Colonic mucosa (tissue), 4 donors: ENCODE data around the gene TNFRSF11A. TPM values are rescaled to one million over a fixed set of nuclear protein-coding genes. Genes with fewer than 3 reads are reported as not detected.

Source experiments
- DNase-seq: peaks from one replicate; pipeline ENCODE4 v3.0.0-alpha.2; 2020
- H3K27ac ChIP-seq: fragments of 200-600 bp; one replicate; pipeline ENCODE4 v1.8.0; 2021
- H3K27me3 ChIP-seq: fragments of 200-600 bp; one replicate; pipeline ENCODE4 v1.8.0; 2021
- H3K36me3 ChIP-seq: fragments of 200-600 bp; one replicate; pipeline ENCODE4 v1.8.0; 2021
- H3K4me1 ChIP-seq: fragments of 200-600 bp; one replicate; pipeline ENCODE4 v1.8.0; 2021; ENCODE audit warnings: mild to moderate bottlenecking
- H3K4me3 ChIP-seq: fragments of 200-600 bp; one replicate; pipeline ENCODE4 v1.8.0; 2021
- H3K9ac ChIP-seq, 2 donors: one replicate each; pipeline ENCODE4 v1.7.0; 2013; ENCODE audit warnings: control low read depth in 2 of 2, low read depth in 2 of 2, low read length in 2 of 2
- H3K9me3 ChIP-seq: fragments of 200-600 bp; one replicate; pipeline ENCODE4 v1.8.0; 2021
- CTCF ChIP-seq: fragments of 200-600 bp; IDR thresholded peaks from one replicate; pipeline ENCODE4 v1.8.0; 2022; ENCODE audit warnings: antibody characterized with exemption, mild to moderate bottlenecking
- intact Hi-C: fragments of 100-400 bp; cut with DNase I; formaldehyde crosslinking; loops from one replicate; pipeline ENCODE4 v1.14.1; 2022
- total RNA-seq, 2 donors: library from RNA; stranded (reverse); fragmentation: NEBNext Ultra II Directional in 1 of 2; extraction: Animal tissue kit (Norgen Biotek cat#: 25700) in 1 of 2; gene quantifications; one replicate each; pipeline ENCODE4 v1.2.1, GENCODE V29; 2021
- donor health status: healthy.
- donor health status: DM: no; HTN: no; CAD: no.
- donor health status: DM: no; HTN: no; CAD: no.

Gene TNFRSF11A
- total RNA-seq, 2 donors from 2014 or later = 80.6 to 86.6 TPM

GRCh38 chr18:62407660-62408059, 82.5 kb downstream of the TNFRSF11A start:
- Histone ChIP-seq H3K4me1 (no peaks in the 10 kb centered on the region), H3K27ac (no peak overlapping the region), H3K36me3 (no peaks in the 10 kb centered on the region), H3K27me3 (no peaks in the 10 kb centered on the region), H3K9ac (no peak overlapping the region), H3K4me3 (no peak overlapping the region), H3K9me3 (no peaks in the 10 kb centered on the region)
- DNase-seq = no peak
- TF ChIP-seq CTCF = no peak
- intact Hi-C loops = no loop called here

- H3K4me3 ChIP-seq = no peak overlapping the region
- no peak overlapping the region for H3K9ac ChIP-seq
- no peak for TF ChIP-seq CTCF
- DNase-seq = no peak
- H3K27me3 ChIP-seq = no peaks in the 10 kb centered on the region
- H3K4me1 ChIP-seq = no peaks in the 10 kb centered on the region
- H3K36me3 ChIP-seq = no peaks in the 10 kb centered on the region
- intact Hi-C loops = no loop called here
- H3K9me3 ChIP-seq = no peaks in the 10 kb centered on the region
- no peak overlapping the region for H3K27ac ChIP-seq
Measured at GRCh38 chr18:62409821-62410220, 84.7 kb downstream of the TNFRSF11A start.

- TF ChIP-seq CTCF = no peak
- H3K27me3 ChIP-seq = no peaks in the 10 kb centered on the region
- no peaks in the 10 kb centered on the region for H3K9me3 ChIP-seq
- no peaks in the 10 kb centered on the region for H3K4me1 ChIP-seq
- H3K36me3 ChIP-seq = no peaks in the 10 kb centered on the region
- no peak overlapping the region for H3K4me3 ChIP-seq
- DNase-seq = no peak
- H3K9ac ChIP-seq = no peak overlapping the region
- intact Hi-C loops = no loop called here
- no peak overlapping the region for H3K27ac ChIP-seq
Measured at GRCh38 chr18:62412231-62412979, 87.3 kb downstream of the TNFRSF11A start.

GRCh38 chr18:62413206-62413605, 88.1 kb downstream of the TNFRSF11A start:
- no peak for TF ChIP-seq CTCF
- Histone ChIP-seq H3K27ac (no peak overlapping the region), H3K27me3 (no peaks in the 10 kb centered on the region), H3K9me3 (no peaks in the 10 kb centered on the region), H3K9ac (no peak overlapping the region), H3K4me3 (no peak overlapping the region), H3K36me3 (no peaks in the 10 kb centered on the region), H3K4me1 (no peaks in the 10 kb centered on the region)
- intact Hi-C loops = no loop called here
- no peak for DNase-seq

- intact Hi-C loops = no loop called here
- no peaks in the 10 kb centered on the region for H3K4me1 ChIP-seq
Measured at GRCh38 chr18:62418258-62418657, 93.1 kb downstream of the TNFRSF11A start.

More at GRCh38 chr18:62418258-62418657, 93.1 kb downstream of the TNFRSF11A start:
- H3K9ac ChIP-seq = no peak overlapping the region
- no peak for TF ChIP-seq CTCF
- H3K4me3 ChIP-seq = no peak overlapping the region
- no peaks in the 10 kb centered on the region for H3K36me3 ChIP-seq
- no peaks in the 10 kb centered on the region for H3K9me3 ChIP-seq
- DNase-seq = no peak
- H3K27ac ChIP-seq = no peak overlapping the region
- no peaks in the 10 kb centered on the region for H3K27me3 ChIP-seq
